ENCODE measurements around the gene TRAPPC12. TPM values are rescaled to one million over a fixed set of nuclear protein-coding genes. Genes with fewer than 3 reads are reported as not detected.

The TRAPPC12 gene
- total RNA-seq, 2 experiments from 2014 or later: 86.2 to 88.4 TPM

- Mint-ChIP-seq H3K27me3 (ENCODE audit: low read depth) (no peaks in the 10 kb centered on the region), H3K4me1 (ENCODE audit: low read depth) (peaks cover 3% of the 10 kb centered on the region), H3K27ac (peak overlapping the region; percentile 56), H3K36me3 (ENCODE audit: low read depth) (peaks cover 19% of the 10 kb centered on the region), H3K4me3 (no peak overlapping the region), H3K9me3 (ENCODE audit: insufficient read depth) (no peaks in the 10 kb centered on the region)
- ATAC-seq (no peak), DNase-seq (no peak)
- ChIA-PET CTCF (no interaction called here), POLR2A (interaction anchor here (0.5 kb wide), 1 partner anchor 35 kb away, joined by 3 read pairs; no protein-coding TSS in a partner anchor)
These were observed 49.6 kb downstream of the TRAPPC12 start for GRCh38 chr2:3429066-3429610.

- H3K27ac Mint-ChIP-seq: no peak overlapping the region
- no peaks in the 10 kb centered on the region for H3K9me3 Mint-ChIP-seq (ENCODE audit: insufficient read depth)
- no peaks in the 10 kb centered on the region for H3K27me3 Mint-ChIP-seq (ENCODE audit: low read depth)
- no peak overlapping the region for H3K4me3 Mint-ChIP-seq
- DNase-seq (no peak), ATAC-seq (no peak)
- H3K4me1 Mint-ChIP-seq (ENCODE audit: low read depth): peaks cover 3% of the 10 kb centered on the region
- ChIA-PET POLR2A (no interaction called here), CTCF (no interaction called here)
- H3K36me3 Mint-ChIP-seq (ENCODE audit: low read depth): peaks cover 17% of the 10 kb centered on the region
These were observed 50.7 kb downstream of the TRAPPC12 start for GRCh38 chr2:3430172-3430571.

- H3K36me3 Mint-ChIP-seq (ENCODE audit: low read depth): peaks cover 17% of the 10 kb centered on the region
- H3K27ac Mint-ChIP-seq: no peak overlapping the region
- CTCF ChIA-PET: no interaction called here
- ATAC-seq (no peak), DNase-seq (no peak)
- peaks cover 3% of the 10 kb centered on the region for H3K4me1 Mint-ChIP-seq (ENCODE audit: low read depth)
- no peaks in the 10 kb centered on the region for H3K27me3 Mint-ChIP-seq (ENCODE audit: low read depth)
- H3K9me3 Mint-ChIP-seq (ENCODE audit: insufficient read depth): no peaks in the 10 kb centered on the region
- POLR2A ChIA-PET: no interaction called here
- no peak overlapping the region for H3K4me3 Mint-ChIP-seq
These were observed 51.4 kb downstream of the TRAPPC12 start for GRCh38 chr2:3430740-3431490.

GRCh38 chr2:3432067-3432466 is 52.6 kb downstream of the TRAPPC12 start:
- no peak for ATAC-seq
- ChIA-PET CTCF (no interaction called here), POLR2A (no interaction called here)
- Mint-ChIP-seq H3K4me1 (ENCODE audit: low read depth) (peaks cover 3% of the 10 kb centered on the region), H3K36me3 (ENCODE audit: low read depth) (peaks cover 17% of the 10 kb centered on the region), H3K27ac (no peak overlapping the region), H3K27me3 (ENCODE audit: low read depth) (no peaks in the 10 kb centered on the region), H3K9me3 (ENCODE audit: insufficient read depth) (no peaks in the 10 kb centered on the region), H3K4me3 (no peak overlapping the region)
- no peak for DNase-seq

- DNase-seq: no peak
- ATAC-seq: no peak
- Mint-ChIP-seq H3K9me3 (ENCODE audit: insufficient read depth) (no peaks in the 10 kb centered on the region), H3K27me3 (ENCODE audit: low read depth) (no peaks in the 10 kb centered on the region), H3K4me3 (no peak overlapping the region), H3K36me3 (ENCODE audit: low read depth) (peaks cover 17% of the 10 kb centered on the region), H3K27ac (no peak overlapping the region), H3K4me1 (ENCODE audit: low read depth) (peaks cover 3% of the 10 kb centered on the region)
- POLR2A ChIA-PET: no interaction called here
- CTCF ChIA-PET: interaction anchor here (3.4 kb wide), 1 partner anchor 9 kb away, joined by 21 read pairs; no protein-coding TSS in a partner anchor
These were observed 53.3 kb downstream of the TRAPPC12 start for GRCh38 chr2:3432693-3433338.

- no peak overlapping the region for H3K27ac Mint-ChIP-seq
- DNase-seq (no peak), ATAC-seq (no peak)
- H3K4me1 Mint-ChIP-seq (ENCODE audit: low read depth): peaks cover 3% of the 10 kb centered on the region
- H3K9me3 Mint-ChIP-seq (ENCODE audit: insufficient read depth): no peaks in the 10 kb centered on the region
- H3K36me3 Mint-ChIP-seq (ENCODE audit: low read depth): peaks cover 17% of the 10 kb centered on the region
- CTCF ChIA-PET: interaction anchor here (1.2 to 3.4 kb wide), 3 partner anchors 10 to 218 kb away, joined by 3 to 21 read pairs (median 3); no protein-coding TSS in a partner anchor
- H3K27me3 Mint-ChIP-seq (ENCODE audit: low read depth): no peaks in the 10 kb centered on the region
- POLR2A ChIA-PET: no interaction called here
- no peak overlapping the region for H3K4me3 Mint-ChIP-seq
These were observed 53.8 kb downstream of the TRAPPC12 start for GRCh38 chr2:3433339-3433699.

GRCh38 chr2:3433776-3434400 is 54.4 kb downstream of the TRAPPC12 start:
- H3K4me3 Mint-ChIP-seq: no peak overlapping the region
- H3K36me3 Mint-ChIP-seq (ENCODE audit: low read depth): peaks cover 15% of the 10 kb centered on the region
- H3K27me3 Mint-ChIP-seq (ENCODE audit: low read depth): no peaks in the 10 kb centered on the region
- no peak overlapping the region for H3K27ac Mint-ChIP-seq
- no peak for DNase-seq
- peaks cover 2% of the 10 kb centered on the region for H3K4me1 Mint-ChIP-seq (ENCODE audit: low read depth)
- no peak for ATAC-seq
- POLR2A ChIA-PET: no interaction called here
- CTCF ChIA-PET: interaction anchor here (1.2 to 3.4 kb wide), 3 partner anchors 11 to 218 kb away, joined by 3 to 21 read pairs (median 3); no protein-coding TSS in a partner anchor
- no peaks in the 10 kb centered on the region for H3K9me3 Mint-ChIP-seq (ENCODE audit: insufficient read depth)

- Mint-ChIP-seq H3K27ac (no peak overlapping the region), H3K36me3 (ENCODE audit: low read depth) (peaks cover 9% of the 10 kb centered on the region), H3K27me3 (ENCODE audit: low read depth) (no peaks in the 10 kb centered on the region), H3K9me3 (ENCODE audit: insufficient read depth) (no peaks in the 10 kb centered on the region), H3K4me1 (ENCODE audit: low read depth) (no peaks in the 10 kb centered on the region), H3K4me3 (no peak overlapping the region)
- no peak for ATAC-seq
- CTCF ChIA-PET: interaction anchor here (1.2 to 3.4 kb wide), 3 partner anchors 11 to 217 kb away, joined by 3 to 21 read pairs (median 3); no protein-coding TSS in a partner anchor
- no peak for DNase-seq
- POLR2A ChIA-PET: no interaction called here
These were observed 55.2 kb downstream of the TRAPPC12 start for GRCh38 chr2:3434654-3435053.

GRCh38 chr2:3435445-3435844 is 56.0 kb downstream of the TRAPPC12 start:
- DNase-seq (no peak), ATAC-seq (no peak)
- Mint-ChIP-seq H3K27me3 (ENCODE audit: low read depth) (no peaks in the 10 kb centered on the region), H3K27ac (no peak overlapping the region), H3K4me3 (no peak overlapping the region), H3K4me1 (ENCODE audit: low read depth) (no peaks in the 10 kb centered on the region), H3K36me3 (ENCODE audit: low read depth) (peaks cover 7% of the 10 kb centered on the region), H3K9me3 (ENCODE audit: insufficient read depth) (no peaks in the 10 kb centered on the region)
- CTCF ChIA-PET: interaction anchor here (3.4 kb wide), 1 partner anchor 12 kb away, joined by 21 read pairs; no protein-coding TSS in a partner anchor
- POLR2A ChIA-PET: no interaction called here

- POLR2A ChIA-PET: no interaction called here
- no peaks in the 10 kb centered on the region for H3K27me3 Mint-ChIP-seq (ENCODE audit: low read depth)
These were observed 61.0 kb downstream of the TRAPPC12 start for GRCh38 chr2:3440477-3440876.

GRCh38 chr2:3441465-3441864 is 62.0 kb downstream of the TRAPPC12 start:
- H3K36me3 Mint-ChIP-seq (ENCODE audit: low read depth): peaks cover 12% of the 10 kb centered on the region
- DNase-seq: no peak
- CTCF ChIA-PET: interaction anchor here (0.8 to 1.9 kb wide), 2 partner anchors 18 to 21 kb away, joined by 3 to 5 read pairs; no protein-coding TSS in a partner anchor
- H3K4me3 Mint-ChIP-seq: no peak overlapping the region
- POLR2A ChIA-PET: no interaction called here
- no peaks in the 10 kb centered on the region for H3K9me3 Mint-ChIP-seq (ENCODE audit: insufficient read depth)
- no peaks in the 10 kb centered on the region for H3K27me3 Mint-ChIP-seq (ENCODE audit: low read depth)
- ATAC-seq: no peak
- no peak overlapping the region for H3K27ac Mint-ChIP-seq
- H3K4me1 Mint-ChIP-seq (ENCODE audit: low read depth): peaks cover 3% of the 10 kb centered on the region

More at GRCh38 chr2:3440477-3440876, 61.0 kb downstream of the TRAPPC12 start:
- Mint-ChIP-seq H3K27ac (no peak overlapping the region), H3K4me1 (ENCODE audit: low read depth) (peaks cover 3% of the 10 kb centered on the region), H3K4me3 (no peak overlapping the region), H3K36me3 (ENCODE audit: low read depth) (peaks cover 7% of the 10 kb centered on the region), H3K9me3 (ENCODE audit: insufficient read depth) (no peaks in the 10 kb centered on the region)
- ATAC-seq: no peak
- DNase-seq: no peak
- CTCF ChIA-PET: interaction anchor here (0.9 kb wide), 1 partner anchor 17 kb away, joined by 4 read pairs; no protein-coding TSS in a partner anchor

Data from activated CD8-positive, alpha-beta T cell treated with anti-CD3 and anti-CD28 coated beads, Interleukin-2, amount 10 ng/mL, durations not matched to agents 7 days and 5 days (primary cell).